GM21723 (cell line): ENCODE data around the gene RNF151.

Experiments used
- ATAC-seq: cut with Tn5 transposase; IDR thresholded peaks from one replicate; pipeline ENCODE4 v1.9.1; 2021; ENCODE audit warnings: mild to moderate bottlenecking, moderate library complexity; ENCODE audit not compliant: unreplicated experiment

The RNF151 gene

DNA sequence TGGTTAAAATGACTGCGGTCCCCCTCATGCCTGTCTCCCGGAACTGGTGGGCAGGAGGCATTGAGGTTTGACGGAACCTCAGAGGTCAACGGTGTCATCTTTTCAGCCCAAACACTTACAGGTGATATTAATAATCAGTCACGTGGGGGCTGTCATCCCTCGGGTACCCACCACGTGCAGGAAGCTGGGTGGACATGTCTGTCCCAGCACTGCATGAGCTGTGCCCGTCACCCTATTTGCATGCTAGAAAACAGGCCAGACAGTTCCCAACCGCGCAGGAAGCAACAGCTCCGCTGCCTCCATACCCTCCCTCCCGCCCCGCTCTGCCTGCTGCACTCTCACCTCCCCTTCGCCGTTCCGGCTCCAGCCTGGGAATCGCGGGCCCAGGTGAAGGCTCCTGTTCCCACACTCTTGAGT, 24.5 kb downstream of the RNF151 start:
- ATAC-seq: peak; percentile 30

DNA sequence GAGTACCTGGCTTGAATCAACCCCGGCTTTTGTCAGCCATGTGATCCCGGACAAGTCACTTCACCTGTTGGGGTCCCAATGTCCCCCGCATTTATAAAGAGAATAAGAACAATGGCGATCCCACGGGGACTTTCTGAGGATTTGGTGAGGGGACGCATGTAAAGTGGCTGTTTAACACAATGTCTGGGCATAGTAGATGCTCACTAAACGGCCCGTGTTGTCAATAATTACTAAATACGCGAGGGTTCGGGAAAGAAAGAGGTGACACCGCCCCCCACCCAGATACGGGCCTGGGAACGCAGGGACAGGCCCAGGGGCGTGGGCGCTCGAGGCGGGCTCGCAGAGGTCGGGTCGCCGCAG, 24.9 kb downstream of the RNF151 start:
- no peak for ATAC-seq

- ATAC-seq: peak; percentile 52
Measured at GRCh38 chr16:1991948-1992703, 25.5 kb downstream of the RNF151 start.

GRCh38 chr16:1992704-1993317, 26.2 kb downstream of the RNF151 start:
- ATAC-seq: no peak

- no peak for ATAC-seq
Measured at GRCh38 chr16:1993731-1994131, 27.1 kb downstream of the RNF151 start.

DNA sequence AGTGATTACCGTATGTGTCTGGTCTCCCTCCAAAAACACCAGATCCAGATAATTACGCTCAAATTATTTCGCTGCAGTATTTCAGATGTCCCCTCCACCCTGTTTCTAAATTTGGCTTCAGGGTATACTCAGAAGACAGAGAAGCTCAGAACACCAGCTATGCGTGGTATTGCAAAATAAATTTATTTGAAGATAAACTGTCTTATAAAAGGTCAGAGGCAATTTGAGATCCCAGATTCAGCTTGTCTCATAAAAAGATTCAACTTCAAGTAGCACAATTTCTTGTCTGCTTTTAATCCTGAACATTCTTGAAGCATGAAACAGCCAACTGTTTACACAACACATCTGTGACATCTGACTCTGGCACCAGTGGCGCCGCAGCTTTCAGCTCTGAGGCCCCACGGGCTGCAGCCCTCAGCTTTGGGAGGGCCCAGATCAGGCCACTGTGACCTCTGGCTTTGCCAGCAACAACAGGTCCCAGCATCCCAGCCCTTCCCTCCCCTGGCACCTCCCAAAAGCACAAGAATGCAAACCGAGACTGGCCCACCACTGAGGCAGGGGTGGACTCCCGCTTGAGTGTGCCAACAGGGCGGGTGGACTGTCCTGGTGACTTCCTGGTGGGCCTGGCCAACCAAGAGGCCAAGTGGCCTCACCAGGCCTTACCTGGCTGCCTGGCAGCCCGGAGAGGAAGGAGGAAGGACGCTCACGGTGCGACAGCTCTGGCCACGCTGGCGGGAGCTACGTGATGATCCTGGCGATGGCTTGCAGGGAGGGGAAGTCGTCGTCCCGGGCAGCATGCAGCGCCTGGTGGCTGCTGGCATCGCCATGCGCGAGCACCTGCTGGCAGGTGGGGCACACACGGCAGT, 31.1 kb downstream of the RNF151 start:
- ATAC-seq: no peak

GRCh38 chr16:1998360-1998835, 31.7 kb downstream of the RNF151 start:
- ATAC-seq: no peak

DNA sequence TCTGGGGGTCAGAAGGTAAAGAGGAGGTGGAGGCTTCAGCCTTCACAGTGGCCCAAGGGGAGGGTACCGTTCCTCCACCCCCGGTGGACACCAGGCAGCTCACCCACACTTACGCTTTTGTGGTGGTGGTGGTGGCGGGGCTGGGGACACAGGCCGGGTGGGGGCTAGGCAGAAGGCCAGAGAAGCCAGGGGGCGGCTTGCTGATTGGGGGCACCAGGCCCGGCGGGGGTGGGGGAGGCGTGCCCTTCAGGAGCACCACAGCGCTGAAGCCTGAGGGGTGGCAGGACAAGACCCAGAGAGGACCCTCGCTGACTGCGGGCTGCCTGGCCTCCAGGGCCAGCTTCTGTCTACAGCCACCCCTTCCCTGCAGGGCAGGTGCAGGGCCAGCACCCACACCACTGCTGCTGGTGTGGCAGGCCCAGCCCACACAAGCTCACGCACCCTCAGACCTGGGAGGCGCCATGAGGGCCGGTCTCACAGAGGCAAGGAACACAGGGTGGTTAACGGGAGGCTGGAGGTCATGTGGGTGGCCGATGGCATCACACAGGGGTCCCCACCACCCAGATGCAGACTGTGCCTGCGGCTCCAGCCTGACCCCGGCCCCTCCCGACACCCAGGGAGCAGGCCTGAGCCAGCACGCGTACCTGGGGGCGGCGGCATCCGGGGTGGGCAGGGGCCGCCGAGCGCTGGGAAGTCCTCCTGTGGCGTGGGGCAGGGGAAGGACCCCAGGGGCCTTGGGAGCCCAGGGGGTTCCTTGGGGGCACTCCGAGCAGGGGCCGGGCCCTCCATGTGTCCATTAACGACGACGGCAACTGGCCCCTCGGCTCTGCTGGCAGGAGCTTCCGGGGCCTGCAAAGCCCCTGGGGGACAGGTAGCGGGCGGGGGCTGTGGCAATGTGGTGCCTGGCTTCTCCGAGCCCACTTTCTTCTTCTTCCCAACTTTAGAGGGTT, 32.5 kb downstream of the RNF151 start:
- ATAC-seq: no peak

- ATAC-seq: no peak
Measured at GRCh38 chr16:1999866-2000514, 33.3 kb downstream of the RNF151 start.

- ATAC-seq: no peak
Measured at GRCh38 chr16:2001035-2001434, 34.4 kb downstream of the RNF151 start.

DNA sequence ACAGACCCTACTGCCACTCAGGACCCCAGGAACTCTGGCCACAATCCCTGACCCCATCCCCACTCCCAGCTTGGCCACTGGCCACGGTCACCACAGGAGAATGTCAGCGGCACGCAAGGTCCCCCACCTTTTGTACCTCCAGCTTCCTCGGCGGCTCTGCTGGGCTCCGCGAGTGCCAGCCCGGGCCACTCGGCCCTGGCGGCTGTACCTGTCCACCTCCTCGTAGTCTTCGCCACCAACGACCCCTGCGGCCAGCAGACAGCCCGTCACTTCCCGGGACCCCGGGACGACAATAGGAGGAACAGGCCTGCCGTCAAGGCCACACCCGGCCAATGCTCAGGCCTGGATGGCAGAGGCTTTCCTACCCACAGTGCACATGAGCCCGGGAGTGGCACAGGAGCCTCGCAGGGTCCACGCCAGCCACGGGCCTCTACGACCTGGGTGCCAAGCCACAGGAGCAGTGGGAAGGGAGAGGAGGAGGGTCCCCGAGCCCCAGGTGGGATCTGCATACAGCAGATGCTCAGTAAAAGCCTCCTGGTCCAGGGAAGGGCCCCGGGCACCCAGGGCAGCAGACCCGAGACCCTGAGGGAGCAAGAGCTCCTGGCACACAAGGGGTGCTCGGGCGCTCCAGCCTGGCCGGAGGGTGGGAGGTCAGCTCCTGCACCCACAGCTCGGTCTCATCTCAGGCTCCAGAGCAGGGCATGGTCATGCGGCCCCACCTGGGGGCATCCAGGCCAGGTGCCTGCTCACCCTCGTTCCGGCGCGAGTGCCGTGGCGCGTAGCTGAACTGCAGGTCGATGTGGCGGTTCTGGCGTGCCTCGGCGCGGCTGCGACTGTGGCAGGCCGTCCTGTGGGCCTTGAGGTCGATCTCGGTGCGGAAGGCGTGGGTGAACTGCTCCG, 35.0 kb downstream of the RNF151 start:
- no peak for ATAC-seq

- ATAC-seq: no peak
Measured at GRCh38 chr16:2002406-2003230, 36.0 kb downstream of the RNF151 start.

DNA sequence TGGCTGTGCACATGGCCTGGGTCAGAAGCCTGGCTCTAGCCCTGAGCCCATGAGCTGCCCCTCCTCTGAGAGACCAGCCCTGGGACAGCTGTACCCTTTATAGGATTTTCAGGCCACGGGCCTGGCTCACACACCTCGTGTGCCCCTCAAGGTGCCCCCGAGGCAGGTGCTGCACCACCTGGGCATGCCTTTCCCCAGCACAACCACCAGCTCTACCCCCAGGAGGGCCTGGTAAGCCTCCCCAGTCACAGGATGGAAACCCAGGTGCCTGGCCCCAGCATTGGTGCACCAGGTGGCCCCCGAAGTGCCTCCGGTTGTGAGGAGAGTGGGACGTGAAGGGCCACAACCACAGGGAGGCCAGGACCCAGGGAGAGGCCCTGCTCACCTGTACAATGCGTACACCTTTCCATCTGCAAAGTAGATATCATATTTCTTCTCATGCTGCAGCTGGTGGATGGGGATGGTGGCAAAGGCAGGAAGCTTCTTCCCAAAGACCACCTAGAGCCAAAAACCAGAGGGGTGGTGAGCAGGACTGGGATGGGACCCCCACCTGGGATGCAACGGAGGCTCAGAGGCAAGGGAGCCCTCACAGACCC, 36.7 kb downstream of the RNF151 start:
- ATAC-seq: no peak

DNA sequence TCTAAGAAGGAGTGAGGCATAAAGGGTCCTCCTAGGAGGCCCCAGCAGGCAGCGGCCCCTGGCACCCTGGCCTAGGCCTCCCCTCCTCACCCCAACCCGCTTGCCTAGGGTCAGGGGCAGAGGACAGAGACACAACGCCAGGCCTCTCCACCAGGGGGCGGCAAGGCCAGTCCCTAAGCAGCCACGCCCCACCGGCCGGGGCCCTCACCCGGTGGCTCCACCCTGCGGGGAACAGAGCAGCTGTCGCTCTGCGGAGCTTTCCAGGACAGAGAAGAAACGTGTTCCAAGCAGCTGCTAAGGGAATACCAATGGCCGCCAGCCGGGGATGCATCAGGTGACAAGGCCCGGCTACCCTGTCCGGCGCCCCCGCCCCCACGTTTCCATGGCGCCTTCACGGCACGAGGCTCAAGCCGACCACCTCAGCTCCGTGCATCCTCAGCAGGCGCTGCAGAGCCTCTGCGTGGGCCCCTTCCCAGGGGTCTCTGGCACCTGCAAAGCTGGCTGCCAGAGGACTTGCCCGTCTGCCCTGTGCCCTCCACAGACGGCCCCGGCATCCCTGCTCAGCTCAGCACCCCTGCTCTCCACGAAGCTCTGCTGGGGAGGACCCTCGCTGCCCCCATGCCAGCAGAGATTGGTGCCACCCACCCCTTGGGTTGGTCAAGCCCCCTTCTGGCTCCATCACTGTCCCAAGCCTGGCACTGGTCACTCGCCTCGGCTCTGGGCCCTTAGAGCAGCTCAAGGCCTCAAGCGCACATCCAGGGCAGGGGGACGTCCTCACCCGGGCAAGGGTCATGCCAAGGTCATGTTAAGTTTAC, 37.4 kb downstream of the RNF151 start:
- ATAC-seq: no peak

DNA sequence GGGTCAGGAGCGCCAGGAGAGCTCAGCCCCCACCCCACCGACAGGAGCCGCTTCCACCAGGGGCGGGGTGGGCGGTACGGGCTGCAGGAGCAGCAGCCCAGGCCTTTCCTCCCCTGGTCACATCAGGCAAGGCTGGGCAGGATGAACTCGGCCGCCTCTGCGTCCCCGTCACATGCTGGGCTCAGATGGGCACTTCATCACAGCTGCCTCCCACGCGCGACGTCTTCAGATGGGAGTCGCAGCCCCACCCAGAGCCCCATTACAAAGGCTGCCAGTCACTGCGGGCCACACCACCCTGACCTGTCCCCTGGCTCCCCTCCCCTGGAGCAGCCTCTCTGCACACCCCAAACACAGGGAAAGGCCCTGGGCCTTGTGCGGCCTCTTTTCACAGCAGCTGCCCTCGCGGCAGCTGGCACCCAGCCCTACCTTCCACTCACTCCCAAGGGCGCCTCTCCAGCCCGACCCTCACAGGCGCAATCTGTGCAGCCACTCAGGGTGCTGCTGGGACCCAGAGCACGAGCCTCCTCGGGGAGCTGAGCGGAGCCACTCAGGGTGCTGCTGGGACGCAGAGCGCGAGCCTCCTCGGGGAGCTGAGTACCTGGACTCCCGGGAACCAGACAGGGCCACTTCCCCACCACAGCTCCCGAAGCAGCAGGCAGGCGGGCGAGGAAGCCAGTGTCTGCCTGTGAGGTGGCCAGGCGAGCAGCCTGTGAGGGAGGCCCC, 38.3 kb downstream of the RNF151 start:
- no peak for ATAC-seq

- ATAC-seq: no peak
Measured at GRCh38 chr16:2005646-2006045, 39.0 kb downstream of the RNF151 start.
